Activated naive CD4-positive, alpha-beta T cell treated with anti-CD3 and anti-CD28 coated beads for 36 hours (primary cell): ENCODE results near the gene MAD1L1. TPM values are rescaled to one million over a fixed set of nuclear protein-coding genes. Genes with fewer than 3 reads are reported as not detected.
"Not testable (repeated sequence)": the region's sequence is repeated elsewhere in the genome, so short reads cannot be mapped to it uniquely, and the experiment has no call there.

Experiments
- CTCF ChIA-PET: fragments of 350-600 bp; sonication (Branson Sonifier 250); formaldehyde crosslinking; loops from one replicate; lab custom pipeline; 2021; ENCODE audit warnings: antibody characterized with exemption; lab: Charles Lee
- DNase-seq: peaks from one replicate; pipeline ENCODE4 v3.0.0-alpha.2; 2020
- H3K27ac Mint-ChIP-seq: one replicate; pipeline ENCODE4 v1.8.0; 2021; ENCODE audit warnings: mild to moderate bottlenecking, mixed read lengths
- H3K27me3 Mint-ChIP-seq: one replicate; pipeline ENCODE4 v1.8.0; 2021; ENCODE audit warnings: low read depth, mixed read lengths
- H3K36me3 Mint-ChIP-seq: one replicate; pipeline ENCODE4 v1.8.0; 2021; ENCODE audit warnings: low read depth, mixed read lengths
- H3K4me1 Mint-ChIP-seq: one replicate; pipeline ENCODE4 v1.8.0; 2021; ENCODE audit warnings: low read depth, mixed read lengths
- H3K4me3 Mint-ChIP-seq: one replicate; pipeline ENCODE4 v1.8.0; 2021; ENCODE audit warnings: mild to moderate bottlenecking, moderate library complexity, mixed read lengths
- H3K9me3 Mint-ChIP-seq: one replicate; pipeline ENCODE4 v1.8.0; 2021; ENCODE audit warnings: mixed read lengths
- intact Hi-C: fragments of 100-400 bp; cut with micrococcal nuclease; formaldehyde crosslinking; loops from one replicate; pipeline ENCODE4 v1.15.1; 2023
- total RNA-seq, 2 experiments: library from RNA; stranded (reverse); gene quantifications; one replicate each; pipeline ENCODE4 v1.2.3, GENCODE V29; 2021

MAD1L1 gene
- total RNA-seq, 2 experiments from 2014 or later: 37.5 to 40.2 TPM

DNA sequence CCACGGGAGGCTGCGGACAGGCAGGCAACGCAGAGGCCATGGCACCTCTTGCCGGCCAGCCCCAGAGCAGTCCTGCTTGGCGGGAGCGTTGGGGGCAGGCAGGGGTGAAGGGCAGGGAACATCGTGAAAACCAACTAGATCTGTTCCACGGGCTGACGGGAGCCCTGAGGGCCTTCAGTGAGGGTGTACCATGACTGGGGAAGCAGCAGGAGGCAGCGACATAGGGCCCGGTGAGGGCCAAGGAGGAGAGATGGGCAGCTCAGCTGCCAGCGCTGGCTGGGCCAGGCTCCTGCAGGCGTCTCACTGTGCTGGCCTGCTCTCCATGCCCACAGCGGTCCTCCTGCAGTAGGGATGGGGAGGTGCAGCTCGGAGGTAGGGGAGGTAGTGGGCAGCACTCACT lies 366.1 kb downstream of the MAD1L1 start:
- no peak overlapping the region for H3K4me3 Mint-ChIP-seq
- H3K9me3 Mint-ChIP-seq: peaks cover 8% of the 10 kb centered on the region
- intact Hi-C loops: no loop called here
- no peaks in the 10 kb centered on the region for H3K27me3 Mint-ChIP-seq
- H3K4me1 Mint-ChIP-seq: peaks cover 3% of the 10 kb centered on the region
- CTCF ChIA-PET: no interaction called here
- no peak for DNase-seq
- H3K27ac Mint-ChIP-seq: no peak overlapping the region
- no peaks in the 10 kb centered on the region for H3K36me3 Mint-ChIP-seq

- peaks cover 5% of the 10 kb centered on the region for H3K9me3 Mint-ChIP-seq
- no peaks in the 10 kb centered on the region for H3K36me3 Mint-ChIP-seq
- CTCF ChIA-PET: no interaction called here
- H3K4me3 Mint-ChIP-seq: no peak overlapping the region
- DNase-seq: no peak
- H3K4me1 Mint-ChIP-seq: peaks cover 3% of the 10 kb centered on the region
- no peaks in the 10 kb centered on the region for H3K27me3 Mint-ChIP-seq
- no peak overlapping the region for H3K27ac Mint-ChIP-seq
- intact Hi-C loops: no loop called here
Measured at GRCh38 chr7:1865571-1866255, 367.0 kb downstream of the MAD1L1 start.

DNA sequence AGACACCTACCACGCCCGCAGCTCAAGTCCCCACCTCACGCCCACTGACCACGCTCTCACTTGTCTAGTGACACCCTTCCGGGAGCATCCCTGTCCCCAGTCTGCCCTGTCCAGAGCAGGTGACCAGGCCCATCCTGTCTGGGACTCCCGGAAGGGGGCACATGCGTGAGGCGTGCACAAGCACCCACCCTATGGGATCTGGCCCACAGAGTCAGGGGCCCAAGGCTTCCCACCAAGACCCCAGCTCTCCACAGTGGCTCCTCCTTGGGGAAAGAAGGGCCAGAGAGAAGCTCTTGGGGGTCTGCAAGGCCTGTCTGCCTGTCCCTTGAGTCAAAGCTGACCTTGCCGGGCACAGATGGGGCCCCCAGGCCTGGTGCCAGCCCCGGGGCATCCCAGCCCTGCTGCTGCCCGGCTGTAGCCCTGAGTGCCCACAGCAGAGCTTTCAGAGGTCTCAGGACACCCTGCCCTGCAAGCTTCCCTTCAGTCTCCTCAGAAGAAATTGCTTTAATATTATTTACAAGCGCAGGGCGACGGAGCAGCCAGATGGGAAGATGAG lies 367.7 kb downstream of the MAD1L1 start:
- intact Hi-C loops: no loop called here
- Mint-ChIP-seq H3K36me3 (no peaks in the 10 kb centered on the region), H3K4me1 (peaks cover 3% of the 10 kb centered on the region), H3K4me3 (no peak overlapping the region), H3K27ac (no peak overlapping the region), H3K9me3 (no peaks in the 10 kb centered on the region), H3K27me3 (no peaks in the 10 kb centered on the region)
- no peak for DNase-seq
- CTCF ChIA-PET: no interaction called here

- intact Hi-C loops: no loop called here
- CTCF ChIA-PET: no interaction called here
- H3K4me1 Mint-ChIP-seq: peaks cover 3% of the 10 kb centered on the region
Measured at GRCh38 chr7:1864161-1864940, 368.4 kb downstream of the MAD1L1 start.

GRCh38 chr7:1863091-1863900 lies 369.4 kb downstream of the MAD1L1 start:
- CTCF ChIA-PET: no interaction called here
- H3K27ac Mint-ChIP-seq: no peak overlapping the region
- no peaks in the 10 kb centered on the region for H3K27me3 Mint-ChIP-seq
- peaks cover 3% of the 10 kb centered on the region for H3K4me1 Mint-ChIP-seq
- H3K4me3 Mint-ChIP-seq: no peak overlapping the region
- DNase-seq: no peak
- intact Hi-C loops: no loop called here
- H3K9me3 Mint-ChIP-seq: no peaks in the 10 kb centered on the region
- no peaks in the 10 kb centered on the region for H3K36me3 Mint-ChIP-seq

More at GRCh38 chr7:1864161-1864940, 368.4 kb downstream of the MAD1L1 start:
- Mint-ChIP-seq H3K27ac (no peak overlapping the region), H3K4me3 (no peak overlapping the region), H3K27me3 (no peaks in the 10 kb centered on the region), H3K9me3 (no peaks in the 10 kb centered on the region), H3K36me3 (no peaks in the 10 kb centered on the region)
- no peak for DNase-seq

DNA sequence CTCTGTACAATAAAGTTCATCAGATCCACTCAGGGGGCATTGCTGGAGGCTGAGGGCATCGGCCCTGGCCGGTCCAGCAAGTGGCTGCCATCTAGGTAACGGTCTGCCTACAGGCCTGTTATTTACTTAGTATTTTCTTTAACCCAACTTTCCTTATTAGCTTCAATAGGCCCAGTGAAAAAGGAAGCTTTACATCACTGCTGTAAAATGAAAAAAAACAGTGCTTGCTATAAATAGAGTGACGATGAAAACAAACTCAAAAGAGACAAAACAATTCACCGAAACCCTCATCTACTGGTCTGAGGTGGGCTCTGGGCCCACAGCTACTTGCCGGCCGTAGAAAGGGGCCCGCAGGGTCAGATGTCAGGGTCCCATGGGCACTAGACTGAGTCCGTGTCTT lies 370.2 kb downstream of the MAD1L1 start:
- Mint-ChIP-seq H3K4me3 (no peak overlapping the region), H3K27me3 (no peaks in the 10 kb centered on the region), H3K36me3 (no peaks in the 10 kb centered on the region), H3K27ac (no peak overlapping the region), H3K9me3 (no peaks in the 10 kb centered on the region), H3K4me1 (peaks cover 3% of the 10 kb centered on the region)
- no peak for DNase-seq
- CTCF ChIA-PET: no interaction called here
- intact Hi-C loops: no loop called here

GRCh38 chr7:1861799-1862458 lies 370.8 kb downstream of the MAD1L1 start:
- no peak overlapping the region for H3K27ac Mint-ChIP-seq
- no peak overlapping the region for H3K4me3 Mint-ChIP-seq
- DNase-seq: no peak
- no peaks in the 10 kb centered on the region for H3K27me3 Mint-ChIP-seq
- intact Hi-C loops: no loop called here
- H3K4me1 Mint-ChIP-seq: peaks cover under 1% of the 10 kb centered on the region
- CTCF ChIA-PET: no interaction called here
- H3K9me3 Mint-ChIP-seq: no peaks in the 10 kb centered on the region
- H3K36me3 Mint-ChIP-seq: no peaks in the 10 kb centered on the region

- CTCF ChIA-PET, H3K27ac Mint-ChIP-seq, H3K4me3 Mint-ChIP-seq, H3K36me3 Mint-ChIP-seq, intact Hi-C loops, DNase-seq, H3K27me3 Mint-ChIP-seq, H3K4me1 Mint-ChIP-seq, H3K9me3 Mint-ChIP-seq: not testable (repeated sequence)
Measured at GRCh38 chr7:1860881-1861798, 371.6 kb downstream of the MAD1L1 start.

DNA sequence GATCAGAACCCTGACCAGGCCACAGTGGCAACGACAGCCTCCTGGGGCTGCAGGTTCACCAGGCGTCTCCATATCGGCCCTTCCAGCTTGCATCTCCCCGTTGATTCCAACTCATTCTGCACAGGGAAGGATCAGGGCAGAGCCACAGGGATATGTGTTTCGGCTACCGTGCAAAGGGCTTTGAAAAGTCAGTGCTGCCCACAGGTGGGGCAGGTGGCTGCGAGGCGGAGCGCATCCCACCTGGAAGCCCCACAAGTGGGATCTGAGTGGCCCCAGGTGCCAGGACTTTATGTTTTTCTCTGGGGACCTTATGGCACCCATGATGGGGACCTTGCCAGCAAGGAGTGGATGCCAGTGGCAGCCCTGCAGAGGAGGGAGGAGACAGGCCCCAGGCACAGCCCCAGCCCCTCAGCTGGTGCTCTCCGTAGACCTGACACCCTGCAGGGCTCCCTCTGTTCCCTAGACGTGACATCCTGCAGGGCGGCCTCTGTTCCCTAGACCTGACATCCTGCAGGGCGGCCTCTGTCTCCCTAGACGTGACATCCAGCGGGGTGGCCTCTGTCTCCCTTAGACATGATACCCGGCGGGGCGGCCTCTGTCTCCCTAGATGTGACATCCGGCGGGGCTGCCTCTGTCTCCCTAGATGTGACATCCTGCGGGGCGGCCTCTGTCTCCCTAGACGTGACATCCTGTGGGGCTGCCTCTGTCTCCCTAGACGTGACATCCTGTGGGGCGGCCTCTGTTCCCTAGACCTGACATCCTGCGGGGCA lies 373.3 kb downstream of the MAD1L1 start:
- Mint-ChIP-seq H3K9me3 (no peaks in the 10 kb centered on the region), H3K4me3 (no peak overlapping the region), H3K27ac (no peak overlapping the region), H3K4me1 (peaks cover 12% of the 10 kb centered on the region), H3K27me3 (no peaks in the 10 kb centered on the region), H3K36me3 (no peaks in the 10 kb centered on the region)
- no peak for DNase-seq
- intact Hi-C loops: no loop called here
- CTCF ChIA-PET: no interaction called here

- CTCF ChIA-PET: no interaction called here
- intact Hi-C loops: no loop called here
- H3K4me1 Mint-ChIP-seq: peaks cover 12% of the 10 kb centered on the region
- no peaks in the 10 kb centered on the region for H3K36me3 Mint-ChIP-seq
- DNase-seq: no peak
- H3K27ac Mint-ChIP-seq: no peak overlapping the region
- no peaks in the 10 kb centered on the region for H3K9me3 Mint-ChIP-seq
- H3K4me3 Mint-ChIP-seq: no peak overlapping the region
- no peaks in the 10 kb centered on the region for H3K27me3 Mint-ChIP-seq
Measured at GRCh38 chr7:1858435-1859265, 374.1 kb downstream of the MAD1L1 start.
